WERI-Rb-1 (cell line): ENCODE data around the gene KRTDAP.

Experiments used
- DNase-seq: peaks from one replicate; pipeline ENCODE4 v3.0.0-alpha.2; 2020
- H3K27ac ChIP-seq: fragments of 250-450 bp; sonication (Bioruptor Pico); 2 replicates; pipeline ENCODE4 v1.5.1; 2020; ENCODE audit warnings: mild to moderate bottlenecking, moderate library complexity
- H3K27me3 ChIP-seq: fragments of 250-450 bp; sonication (Bioruptor Pico); 2 replicates; pipeline ENCODE4 v1.5.1; 2021; ENCODE audit warnings: mild to moderate bottlenecking, low read depth, moderate library complexity; ENCODE audit not compliant: insufficient read depth, severe bottlenecking
- H3K36me3 ChIP-seq: fragments of 250-450 bp; sonication (Bioruptor Pico); 2 replicates; pipeline ENCODE4 v1.5.1; 2020; ENCODE audit warnings: mild to moderate bottlenecking, moderate library complexity
- H3K4me3 ChIP-seq: 2 replicates; pipeline ENCODE4 v1.5.1; 2011; ENCODE audit warnings: low read depth, mild to moderate bottlenecking, control low read depth, low read length
- H3K9me3 ChIP-seq: fragments of 250-450 bp; sonication (Bioruptor Pico); 2 replicates; pipeline ENCODE4 v1.5.1; 2021; ENCODE audit warnings: mild to moderate bottlenecking, moderate library complexity; ENCODE audit not compliant: severe bottlenecking
- CTCF ChIP-seq: IDR thresholded peaks from 2 replicates; pipeline ENCODE4 v1.5.1; 2011; ENCODE audit warnings: low read depth, mild to moderate bottlenecking, control low read depth, inconsistent platforms, low read length

Gene KRTDAP

GRCh38 chr19:35454663-35455062 lies 35.6 kb downstream of the KRTDAP start:
- no peak for TF ChIP-seq CTCF
- Histone ChIP-seq H3K4me3 (no peak overlapping the region), H3K27ac (no peak overlapping the region), H3K9me3 (no peaks in the 10 kb centered on the region), H3K27me3 (no peaks in the 10 kb centered on the region), H3K36me3 (no peaks in the 10 kb centered on the region)
- no peak for DNase-seq

- no peaks in the 10 kb centered on the region for H3K9me3 ChIP-seq
- H3K4me3 ChIP-seq, result no peak overlapping the region
- no peaks in the 10 kb centered on the region for H3K27me3 ChIP-seq
- no peak overlapping the region for H3K27ac ChIP-seq
- TF ChIP-seq CTCF, result no peak
- no peak for DNase-seq
- H3K36me3 ChIP-seq, result no peaks in the 10 kb centered on the region
Measured at GRCh38 chr19:35451338-35452096, 38.7 kb downstream of the KRTDAP start.

- Histone ChIP-seq H3K27ac (no peak overlapping the region), H3K4me3 (no peak overlapping the region), H3K36me3 (no peaks in the 10 kb centered on the region), H3K9me3 (no peaks in the 10 kb centered on the region), H3K27me3 (no peaks in the 10 kb centered on the region)
- TF ChIP-seq CTCF, result no peak
- DNase-seq, result no peak
Measured at GRCh38 chr19:35449359-35450043, 40.8 kb downstream of the KRTDAP start.

- H3K27ac ChIP-seq, result no peak within 1 kb of the TSS
- H3K4me3 ChIP-seq, result no peak within 1 kb of the TSS
- no peaks in the 10 kb centered on the region for H3K9me3 ChIP-seq
Measured at GRCh38 chr19:35447606-35448469, 42.4 kb downstream of the KRTDAP start, which contains the start of gene FFAR2. FFAR2 (plus strand) TSS chr19:35448257; CDS start chr19:35449715, 1,458 bp downstream.

More at GRCh38 chr19:35447606-35448469, 42.4 kb downstream of the KRTDAP start, which contains the start of gene FFAR2:
- H3K36me3 ChIP-seq, result no peaks in the 10 kb centered on the region
- no peak for TF ChIP-seq CTCF
- no peaks in the 10 kb centered on the region for H3K27me3 ChIP-seq
- no peak for DNase-seq
